ENCODE data around the gene SMURF1. TPM values are rescaled to one million over a fixed set of nuclear protein-coding genes. Genes with fewer than 3 reads are reported as not detected.
A peak's percentile ranks its signal among the peaks of the same experiment; 100 is the strongest.

The SMURF1 gene
- total RNA-seq, 1 donor from 2014 or later = 22.1 TPM

GRCh38 chr7:99028261-99028973 is 115.5 kb downstream of the SMURF1 start:
- no peak for DNase-seq (ENCODE audit: extremely low spot score, unreplicated experiment)
- Mint-ChIP-seq H3K27me3 (no peaks in the 10 kb centered on the region), H3K4me1 (ENCODE audit: unreplicated experiment) (no peaks in the 10 kb centered on the region), H3K4me3 (no peak overlapping the region), H3K9me3 (no peaks in the 10 kb centered on the region), H3K36me3 (peaks cover 38% of the 10 kb centered on the region), H3K27ac (no peak overlapping the region)
- TF ChIP-seq CTCF (conservative IDR thresholded peaks at IDR 0.05) = no peak

- Mint-ChIP-seq H3K27ac (no peak overlapping the region), H3K36me3 (peaks cover 38% of the 10 kb centered on the region), H3K27me3 (no peaks in the 10 kb centered on the region), H3K4me3 (no peak overlapping the region), H3K9me3 (no peaks in the 10 kb centered on the region), H3K4me1 (ENCODE audit: unreplicated experiment) (no peaks in the 10 kb centered on the region)
- no peak for TF ChIP-seq CTCF (conservative IDR thresholded peaks at IDR 0.05)
- DNase-seq (ENCODE audit: extremely low spot score, unreplicated experiment) = no peak
These were observed 116.1 kb downstream of the SMURF1 start for GRCh38 chr7:99027841-99028240.

GRCh38 chr7:99027241-99027640 is 116.7 kb downstream of the SMURF1 start:
- H3K4me3 Mint-ChIP-seq = no peak overlapping the region

GRCh38 chr7:99024066-99024465 is 119.8 kb downstream of the SMURF1 start:
- Mint-ChIP-seq H3K27me3 (no peaks in the 10 kb centered on the region), H3K4me3 (no peak overlapping the region), H3K4me1 (ENCODE audit: unreplicated experiment) (peaks cover 8% of the 10 kb centered on the region), H3K27ac (peak overlapping the region; percentile 18), H3K36me3 (peaks cover 47% of the 10 kb centered on the region), H3K9me3 (no peaks in the 10 kb centered on the region)
- DNase-seq (ENCODE audit: extremely low spot score, unreplicated experiment) = no peak
- TF ChIP-seq CTCF (conservative IDR thresholded peaks at IDR 0.05) = no peak

More at GRCh38 chr7:99027241-99027640, 116.7 kb downstream of the SMURF1 start:
- Mint-ChIP-seq H3K27me3 (no peaks in the 10 kb centered on the region), H3K9me3 (no peaks in the 10 kb centered on the region), H3K4me1 (ENCODE audit: unreplicated experiment) (peaks cover 2% of the 10 kb centered on the region), H3K27ac (no peak overlapping the region), H3K36me3 (peaks cover 38% of the 10 kb centered on the region)
- no peak for DNase-seq (ENCODE audit: extremely low spot score, unreplicated experiment)
- TF ChIP-seq CTCF (conservative IDR thresholded peaks at IDR 0.05) = no peak

GRCh38 chr7:99021941-99022560 is 121.9 kb downstream of the SMURF1 start:
- Mint-ChIP-seq H3K27ac (no peak overlapping the region), H3K36me3 (peaks cover 43% of the 10 kb centered on the region), H3K4me3 (no peak overlapping the region), H3K27me3 (no peaks in the 10 kb centered on the region), H3K9me3 (no peaks in the 10 kb centered on the region), H3K4me1 (ENCODE audit: unreplicated experiment) (peaks cover 8% of the 10 kb centered on the region)
- no peak for DNase-seq (ENCODE audit: extremely low spot score, unreplicated experiment)
- TF ChIP-seq CTCF (conservative IDR thresholded peaks at IDR 0.05) = no peak
